ENCODE measurements around the gene CCBE1.

Gene CCBE1

DNA sequence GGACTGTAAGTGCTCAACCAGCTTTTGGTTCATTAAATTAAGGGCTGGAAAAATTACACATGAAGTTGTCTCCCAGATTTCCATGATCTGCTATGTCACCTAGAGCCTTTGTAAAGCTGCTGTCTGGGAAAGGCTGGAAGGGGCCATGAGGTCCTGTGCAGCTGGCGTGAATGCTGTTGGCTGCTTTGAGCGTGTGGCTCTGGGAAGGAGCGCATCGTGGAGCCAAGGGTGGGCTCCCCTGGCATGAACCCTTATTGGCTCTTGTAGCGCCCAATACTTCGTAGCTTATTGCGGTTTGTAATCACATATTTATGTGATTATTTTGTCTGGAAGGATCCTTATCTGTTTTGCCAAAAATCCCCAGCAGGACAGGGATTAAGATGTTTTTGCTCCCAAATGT lies 267.6 kb downstream of the CCBE1 start:
- H3K9ac ChIP-seq (ENCODE audit: low read length), result no peak overlapping the region
- no peak overlapping the region for H3K27ac ChIP-seq (ENCODE audit: low read depth, low read length)
- H4K20me1 ChIP-seq (ENCODE audit: low read depth, low read length), result no peaks in the 10 kb centered on the region
- no peaks in the 10 kb centered on the region for H3K79me2 ChIP-seq (ENCODE audit: insufficient read depth, low read length)
- H3K36me3 ChIP-seq (ENCODE audit: low read length), result no peaks in the 10 kb centered on the region
- no peaks in the 10 kb centered on the region for H3K9me3 ChIP-seq (ENCODE audit: insufficient read depth, low read length)
- H3K27me3 ChIP-seq (ENCODE audit: low read length), result no peaks in the 10 kb centered on the region
- TF ChIP-seq, protein P1, sequence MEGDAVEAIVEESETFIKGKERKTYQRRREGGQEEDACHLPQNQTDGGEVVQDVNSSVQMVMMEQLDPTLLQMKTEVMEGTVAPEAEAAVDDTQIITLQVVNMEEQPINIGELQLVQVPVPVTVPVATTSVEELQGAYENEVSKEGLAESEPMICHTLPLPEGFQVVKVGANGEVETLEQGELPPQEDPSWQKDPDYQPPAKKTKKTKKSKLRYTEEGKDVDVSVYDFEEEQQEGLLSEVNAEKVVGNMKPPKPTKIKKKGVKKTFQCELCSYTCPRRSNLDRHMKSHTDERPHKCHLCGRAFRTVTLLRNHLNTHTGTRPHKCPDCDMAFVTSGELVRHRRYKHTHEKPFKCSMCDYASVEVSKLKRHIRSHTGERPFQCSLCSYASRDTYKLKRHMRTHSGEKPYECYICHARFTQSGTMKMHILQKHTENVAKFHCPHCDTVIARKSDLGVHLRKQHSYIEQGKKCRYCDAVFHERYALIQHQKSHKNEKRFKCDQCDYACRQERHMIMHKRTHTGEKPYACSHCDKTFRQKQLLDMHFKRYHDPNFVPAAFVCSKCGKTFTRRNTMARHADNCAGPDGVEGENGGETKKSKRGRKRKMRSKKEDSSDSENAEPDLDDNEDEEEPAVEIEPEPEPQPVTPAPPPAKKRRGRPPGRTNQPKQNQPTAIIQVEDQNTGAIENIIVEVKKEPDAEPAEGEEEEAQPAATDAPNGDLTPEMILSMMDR (IDR thresholded peaks at IDR 0.05; ENCODE audit: insufficient read depth, low read length, poor library complexity, severe bottlenecking), result no peak
- no peak for TF ChIP-seq EZH2phosphoT487 (conservative IDR thresholded peaks at IDR 0.05; ENCODE audit: low read length)
- no peak overlapping the region for H2AFZ ChIP-seq (ENCODE audit: low read depth, low read length, severe bottlenecking)
- H3K4me2 ChIP-seq (ENCODE audit: low read depth, low read length, poor library complexity, severe bottlenecking), result no peak overlapping the region
- H3K9me2 ChIP-seq (replicated peaks; ENCODE audit: insufficient read depth, low read length), result no peaks in the 10 kb centered on the region
- H3K4me3 ChIP-seq (ENCODE audit: insufficient read depth, low read length, poor library complexity, severe bottlenecking), result no peak overlapping the region
- H3F3A ChIP-seq (ENCODE audit: insufficient read depth), result no peaks in the 10 kb centered on the region

DNA sequence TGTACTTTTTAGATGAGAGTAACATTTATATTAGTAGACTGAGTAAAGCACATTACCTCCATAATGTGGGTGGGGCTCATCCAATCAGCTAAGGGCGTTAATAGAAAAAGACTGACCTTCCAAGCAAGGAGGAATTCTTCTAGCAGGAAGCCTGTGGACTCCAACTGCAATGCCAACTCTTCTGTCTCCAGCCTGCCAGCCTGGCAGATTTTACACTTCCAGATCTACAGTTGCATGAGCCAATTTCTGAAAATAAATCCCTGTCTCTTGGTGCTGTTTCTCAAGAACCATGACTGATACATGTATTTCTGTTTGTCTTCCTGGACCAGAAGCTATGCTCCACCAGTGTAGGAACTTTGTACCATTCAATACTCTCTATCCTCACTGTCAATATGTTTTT lies 269.2 kb downstream of the CCBE1 start:
- no peak for TF ChIP-seq EZH2phosphoT487 (conservative IDR thresholded peaks at IDR 0.05; ENCODE audit: low read length)
- TF ChIP-seq, protein P1 (IDR thresholded peaks at IDR 0.05; ENCODE audit: insufficient read depth, low read length, poor library complexity, severe bottlenecking), result no peak
- no peaks in the 10 kb centered on the region for H3K27me3 ChIP-seq (ENCODE audit: low read length)
- H3K36me3 ChIP-seq (ENCODE audit: low read length), result no peaks in the 10 kb centered on the region
- H3K9me3 ChIP-seq (ENCODE audit: insufficient read depth, low read length), result no peaks in the 10 kb centered on the region
- no peaks in the 10 kb centered on the region for H3K79me2 ChIP-seq (ENCODE audit: insufficient read depth, low read length)
- H4K20me1 ChIP-seq (ENCODE audit: low read depth, low read length), result no peaks in the 10 kb centered on the region
- H3K27ac ChIP-seq (ENCODE audit: low read depth, low read length), result no peak overlapping the region
- no peaks in the 10 kb centered on the region for H3F3A ChIP-seq (ENCODE audit: insufficient read depth)
- H2AFZ ChIP-seq (ENCODE audit: low read depth, low read length, severe bottlenecking), result no peak overlapping the region
- no peaks in the 10 kb centered on the region for H3K9me2 ChIP-seq (replicated peaks; ENCODE audit: insufficient read depth, low read length)
- no peak overlapping the region for H3K9ac ChIP-seq (ENCODE audit: low read length)
- no peak overlapping the region for H3K4me3 ChIP-seq (ENCODE audit: insufficient read depth, low read length, poor library complexity, severe bottlenecking)
- H3K4me2 ChIP-seq (ENCODE audit: low read depth, low read length, poor library complexity, severe bottlenecking), result no peak overlapping the region

DNA sequence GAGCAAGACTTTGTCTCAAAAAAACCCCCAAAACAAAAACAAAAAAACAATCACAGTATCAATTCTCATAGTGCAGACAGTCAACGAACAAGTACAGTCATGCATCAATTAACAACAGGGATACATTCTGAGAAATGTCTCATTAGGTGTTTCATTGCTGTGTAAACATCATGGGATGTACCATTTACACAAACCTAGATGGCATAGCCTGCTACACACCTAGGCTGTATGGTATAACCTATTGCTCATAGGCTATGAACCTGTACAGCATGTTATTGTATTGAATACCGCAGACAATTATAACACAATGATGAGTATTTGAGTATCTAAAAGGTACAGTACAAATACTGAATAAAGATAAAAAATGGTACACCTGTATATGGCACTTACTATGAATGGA lies 270.4 kb downstream of the CCBE1 start:
- Histone ChIP-seq H3F3A (ENCODE audit: insufficient read depth) (no peaks in the 10 kb centered on the region), H3K27me3 (ENCODE audit: low read length) (no peaks in the 10 kb centered on the region), H3K79me2 (ENCODE audit: insufficient read depth, low read length) (no peaks in the 10 kb centered on the region), H3K36me3 (ENCODE audit: low read length) (no peaks in the 10 kb centered on the region), H3K9me3 (ENCODE audit: insufficient read depth, low read length) (no peaks in the 10 kb centered on the region), H3K4me3 (ENCODE audit: insufficient read depth, low read length, poor library complexity, severe bottlenecking) (no peak overlapping the region), H2AFZ (ENCODE audit: low read depth, low read length, severe bottlenecking) (no peak overlapping the region), H3K9me2 (replicated peaks; ENCODE audit: insufficient read depth, low read length) (no peaks in the 10 kb centered on the region), H3K9ac (ENCODE audit: low read length) (no peak overlapping the region), H3K4me2 (ENCODE audit: low read depth, low read length, poor library complexity, severe bottlenecking) (no peak overlapping the region), H4K20me1 (ENCODE audit: low read depth, low read length) (no peaks in the 10 kb centered on the region), H3K27ac (ENCODE audit: low read depth, low read length) (no peak overlapping the region)
- TF ChIP-seq, protein P1 (IDR thresholded peaks at IDR 0.05; ENCODE audit: insufficient read depth, low read length, poor library complexity, severe bottlenecking), result no peak
- TF ChIP-seq EZH2phosphoT487 (conservative IDR thresholded peaks at IDR 0.05; ENCODE audit: low read length), result no peak

Measured in SU-DHL-6 (cell line).